ENCODE results near the gene PEX7.
"Not testable (repeated sequence)": the region's sequence is repeated elsewhere in the genome, so short reads cannot be mapped to it uniquely, and the experiment has no call there.

The PEX7 gene

DNA sequence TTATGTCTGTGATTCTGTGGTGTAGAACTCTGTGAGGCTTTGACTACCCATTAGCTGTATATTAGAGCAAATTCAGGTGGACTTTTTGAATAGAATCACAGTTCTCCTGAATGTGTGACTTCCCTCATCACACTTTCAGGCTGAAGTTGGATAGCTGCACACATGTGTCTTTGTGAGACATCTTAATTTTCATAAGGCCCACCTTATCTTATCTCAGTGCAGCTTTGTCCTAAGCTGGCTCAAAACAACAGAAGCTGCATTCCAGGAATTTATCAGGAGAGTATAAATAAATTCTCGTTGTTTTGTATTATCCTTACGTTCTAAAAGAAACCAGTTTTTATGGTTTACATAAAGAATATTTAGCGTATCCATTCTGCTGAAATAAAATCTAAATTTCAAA lies 73.5 kb downstream of the PEX7 start:
- no peak overlapping the region for H3K9ac ChIP-seq (ENCODE audit: low read depth, low read length, poor library complexity)
- WGBS, 2 donors (ENCODE audit: extremely low coverage in 2 of 2, insufficient read length in 2 of 2, insufficient replicate concordance in 1 of 2) = no CpG with 5 or more reads among the region's 3 CpGs
- no peak overlapping the region for H3K14ac ChIP-seq (ENCODE audit: low read length)
- H3K18ac ChIP-seq (ENCODE audit: low read length) = no peak overlapping the region
- H3K4me1 ChIP-seq (ENCODE audit: control insufficient read depth in 2 of 2, insufficient read depth in 1 of 2, low read depth in 1 of 2, low read length in 2 of 2) = no peaks in the 10 kb centered on the region
- no peak overlapping the region for H3K4me3 ChIP-seq (ENCODE audit: low read length in 2 of 2)
- H2BK12ac ChIP-seq (ENCODE audit: low read length) = no peak overlapping the region
- no peak for DNase-seq (ENCODE audit: low spot score)
- no peak overlapping the region for H2BK15ac ChIP-seq (ENCODE audit: low read length)
- no peak overlapping the region for H3K4me2 ChIP-seq (ENCODE audit: insufficient read depth, low read length, poor library complexity, severe bottlenecking)
- no peaks in the 10 kb centered on the region for H3K79me1 ChIP-seq (ENCODE audit: low read depth, low read length)
- no peak overlapping the region for H4K91ac ChIP-seq (ENCODE audit: low read depth, low read length, poor library complexity)
- H3K27ac ChIP-seq (replicated peaks; ENCODE audit: low read length) = no peak overlapping the region
- no peak overlapping the region for H2BK5ac ChIP-seq (ENCODE audit: low read length)
- H3K27me3 ChIP-seq (ENCODE audit: control insufficient read depth in 3 of 3, insufficient read depth in 3 of 3, low read depth in 1 of 3, low read length in 3 of 3) = no peaks in the 10 kb centered on the region
- H4K8ac ChIP-seq (ENCODE audit: low read depth, low read length) = no peak overlapping the region
- no peak overlapping the region for H2AFZ ChIP-seq (ENCODE audit: low read length)
- no peak overlapping the region for H2BK120ac ChIP-seq (ENCODE audit: low read depth, low read length)
- H3K4ac ChIP-seq (ENCODE audit: low read length) = no peak overlapping the region
- H3K9me3 ChIP-seq (replicated peaks in 1 of 2; ENCODE audit: control insufficient read depth in 2 of 2, insufficient read depth in 1 of 2, low read depth in 1 of 2, low read length in 2 of 2) = peaks cover 0 to 2% of the 10 kb centered on the region in 2 donors
- no peak overlapping the region for H2AK5ac ChIP-seq (ENCODE audit: low read depth, low read length)
- peaks cover 2 to 12% of the 10 kb centered on the region in 2 donors for H3K36me3 ChIP-seq (replicated peaks in 1 of 2; ENCODE audit: control insufficient read depth in 2 of 2, insufficient read depth in 2 of 2, low read length in 2 of 2)
- no peak overlapping the region for H3K23ac ChIP-seq (ENCODE audit: low read depth, low read length, poor library complexity)

DNA sequence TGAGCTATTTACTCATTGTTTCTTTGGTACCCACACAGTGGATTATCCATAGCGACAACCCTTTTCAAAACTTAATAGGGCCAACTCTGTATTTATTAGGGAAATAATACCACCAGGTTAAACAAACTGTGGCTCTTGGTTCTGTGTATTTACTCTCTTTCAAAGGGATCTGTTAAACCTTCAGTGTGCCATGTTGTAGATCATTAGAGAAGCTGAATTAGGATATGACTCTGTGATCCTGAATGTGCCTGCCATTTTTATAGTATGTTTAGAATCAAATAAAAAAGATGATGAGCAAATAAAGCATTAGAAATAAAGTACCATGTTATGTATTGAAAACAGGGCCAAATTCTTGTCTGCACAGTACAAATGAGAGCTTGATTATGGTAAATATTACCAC lies 74.7 kb downstream of the PEX7 start:
- no peak for DNase-seq (ENCODE audit: low spot score)
- no peak overlapping the region for H2AFZ ChIP-seq (ENCODE audit: low read length)
- no peak overlapping the region for H3K23ac ChIP-seq (ENCODE audit: low read depth, low read length, poor library complexity)
- H3K36me3 ChIP-seq (replicated peaks in 1 of 2; ENCODE audit: control insufficient read depth in 2 of 2, insufficient read depth in 2 of 2, low read length in 2 of 2) = peaks cover 2 to 19% of the 10 kb centered on the region in 2 donors
- H2BK15ac ChIP-seq (ENCODE audit: low read length) = no peak overlapping the region
- H2BK5ac ChIP-seq (ENCODE audit: low read length) = no peak overlapping the region
- H3K27me3 ChIP-seq (ENCODE audit: control insufficient read depth in 3 of 3, insufficient read depth in 3 of 3, low read depth in 1 of 3, low read length in 3 of 3) = no peaks in the 10 kb centered on the region
- H3K4ac ChIP-seq (ENCODE audit: low read length) = no peak overlapping the region
- H3K18ac ChIP-seq (ENCODE audit: low read length) = no peak overlapping the region
- no CpG with 5 or more reads among the region's 1 CpG for WGBS, 2 donors (ENCODE audit: extremely low coverage in 2 of 2, insufficient read length in 2 of 2, insufficient replicate concordance in 1 of 2)
- no peak overlapping the region for H3K14ac ChIP-seq (ENCODE audit: low read length)
- H3K79me1 ChIP-seq (ENCODE audit: low read depth, low read length) = no peaks in the 10 kb centered on the region
- H3K9me3 ChIP-seq (replicated peaks in 1 of 2; ENCODE audit: control insufficient read depth in 2 of 2, insufficient read depth in 1 of 2, low read depth in 1 of 2, low read length in 2 of 2) = peaks cover 0 to 2% of the 10 kb centered on the region in 2 donors
- H2BK120ac ChIP-seq (ENCODE audit: low read depth, low read length) = no peak overlapping the region
- no peak overlapping the region for H2BK12ac ChIP-seq (ENCODE audit: low read length)
- H3K4me1 ChIP-seq (ENCODE audit: control insufficient read depth in 2 of 2, insufficient read depth in 1 of 2, low read depth in 1 of 2, low read length in 2 of 2) = no peaks in the 10 kb centered on the region
- H4K91ac ChIP-seq (ENCODE audit: low read depth, low read length, poor library complexity) = no peak overlapping the region
- H3K27ac ChIP-seq (replicated peaks; ENCODE audit: low read length) = no peak overlapping the region
- H3K9ac ChIP-seq (ENCODE audit: low read depth, low read length, poor library complexity) = no peak overlapping the region
- no peak overlapping the region for H3K4me2 ChIP-seq (ENCODE audit: insufficient read depth, low read length, poor library complexity, severe bottlenecking)
- no peak overlapping the region for H4K8ac ChIP-seq (ENCODE audit: low read depth, low read length)
- no peak overlapping the region for H3K4me3 ChIP-seq (ENCODE audit: low read length in 2 of 2)
- no peak overlapping the region for H2AK5ac ChIP-seq (ENCODE audit: low read depth, low read length)

GRCh38 chr6:136901212-136901784 lies 78.9 kb downstream of the PEX7 start:
- Histone ChIP-seq H4K8ac (ENCODE audit: low read depth, low read length) (no peak overlapping the region), H3K23ac (ENCODE audit: low read depth, low read length, poor library complexity) (no peak overlapping the region), H3K9ac (ENCODE audit: low read depth, low read length, poor library complexity) (no peak overlapping the region), H3K9me3 (replicated peaks in 1 of 2; ENCODE audit: control insufficient read depth in 2 of 2, insufficient read depth in 1 of 2, low read depth in 1 of 2, low read length in 2 of 2) (peaks cover 0 to 2% of the 10 kb centered on the region in 2 donors), H3K36me3 (replicated peaks in 1 of 2; ENCODE audit: control insufficient read depth in 2 of 2, insufficient read depth in 2 of 2, low read length in 2 of 2) (peaks cover 2 to 21% of the 10 kb centered on the region in 2 donors), H3K4me3 (ENCODE audit: low read length in 2 of 2) (no peak overlapping the region), H3K27me3 (ENCODE audit: control insufficient read depth in 3 of 3, insufficient read depth in 3 of 3, low read depth in 1 of 3, low read length in 3 of 3) (no peaks in the 10 kb centered on the region), H4K91ac (ENCODE audit: low read depth, low read length, poor library complexity) (no peak overlapping the region), H2AFZ (ENCODE audit: low read length) (no peak overlapping the region), H3K79me1 (ENCODE audit: low read depth, low read length) (no peaks in the 10 kb centered on the region), H3K4me1 (ENCODE audit: control insufficient read depth in 2 of 2, insufficient read depth in 1 of 2, low read depth in 1 of 2, low read length in 2 of 2) (no peaks in the 10 kb centered on the region), H2BK5ac (ENCODE audit: low read length) (no peak overlapping the region), H3K27ac (replicated peaks; ENCODE audit: low read length) (no peak overlapping the region), H2BK15ac (ENCODE audit: low read length) (no peak overlapping the region), H3K4me2 (ENCODE audit: insufficient read depth, low read length, poor library complexity, severe bottlenecking) (no peak overlapping the region), H3K4ac (ENCODE audit: low read length) (no peak overlapping the region), H3K18ac (ENCODE audit: low read length) (no peak overlapping the region), H3K14ac (ENCODE audit: low read length) (no peak overlapping the region), H2BK12ac (ENCODE audit: low read length) (no peak overlapping the region), H2BK120ac (ENCODE audit: low read depth, low read length) (no peak overlapping the region), H2AK5ac (ENCODE audit: low read depth, low read length) (no peak overlapping the region)
- DNase-seq (ENCODE audit: low spot score) = no peak
- no CpG with 5 or more reads among the region's 5 CpGs for WGBS, 2 donors (ENCODE audit: extremely low coverage in 2 of 2, insufficient read length in 2 of 2, insufficient replicate concordance in 1 of 2)

- H3K9ac ChIP-seq (ENCODE audit: low read depth, low read length, poor library complexity); H2AFZ ChIP-seq (ENCODE audit: low read length); H3K18ac ChIP-seq (ENCODE audit: low read length); H3K23ac ChIP-seq (ENCODE audit: low read depth, low read length, poor library complexity); H3K4me2 ChIP-seq (ENCODE audit: insufficient read depth, low read length, poor library complexity, severe bottlenecking); H4K8ac ChIP-seq (ENCODE audit: low read depth, low read length); H3K14ac ChIP-seq (ENCODE audit: low read length); H3K4me3 ChIP-seq (ENCODE audit: low read length in 2 of 2); H2BK15ac ChIP-seq (ENCODE audit: low read length); H3K4me1 ChIP-seq (ENCODE audit: control insufficient read depth in 2 of 2, insufficient read depth in 1 of 2, low read depth in 1 of 2, low read length in 2 of 2); H3K4ac ChIP-seq (ENCODE audit: low read length); H2BK120ac ChIP-seq (ENCODE audit: low read depth, low read length); H4K91ac ChIP-seq (ENCODE audit: low read depth, low read length, poor library complexity); H2BK12ac ChIP-seq (ENCODE audit: low read length); H3K9me3 ChIP-seq (replicated peaks in 1 of 2; ENCODE audit: control insufficient read depth in 2 of 2, insufficient read depth in 1 of 2, low read depth in 1 of 2, low read length in 2 of 2); H2AK5ac ChIP-seq (ENCODE audit: low read depth, low read length); H2BK5ac ChIP-seq (ENCODE audit: low read length); H3K27ac ChIP-seq (replicated peaks; ENCODE audit: low read length); H3K79me1 ChIP-seq (ENCODE audit: low read depth, low read length); H3K27me3 ChIP-seq (ENCODE audit: control insufficient read depth in 3 of 3, insufficient read depth in 3 of 3, low read depth in 1 of 3, low read length in 3 of 3); DNase-seq (ENCODE audit: low spot score): not testable (repeated sequence)
- H3K36me3 ChIP-seq (replicated peaks in 1 of 2; ENCODE audit: control insufficient read depth in 2 of 2, insufficient read depth in 2 of 2, low read length in 2 of 2) = peaks cover 2 to 14% of the 10 kb centered on the region in 2 donors
- no CpG with 5 or more reads among the region's 3 CpGs for WGBS, 2 donors (ENCODE audit: extremely low coverage in 2 of 2, insufficient read length in 2 of 2, insufficient replicate concordance in 1 of 2)
Measured at GRCh38 chr6:136904477-136904876, 82.1 kb downstream of the PEX7 start.
